Nephron progenitor cell (in vitro differentiated cells): Measurements from ENCODE around the gene NBEA.

ENCODE experiments used
- DNase-seq: peaks from one replicate; pipeline ENCODE4 v3.0.0; 2021
- H3K27ac Mint-ChIP-seq: 2 replicates; pipeline ENCODE4 v1.8.0; 2021; ENCODE audit warnings: mild to moderate bottlenecking, moderate library complexity, mixed read lengths
- H3K27me3 Mint-ChIP-seq: 2 replicates; pipeline ENCODE4 v1.8.0; 2021; ENCODE audit warnings: mild to moderate bottlenecking, low read depth, mixed read lengths; ENCODE audit not compliant: poor library complexity
- H3K36me3 Mint-ChIP-seq: 2 replicates; pipeline ENCODE4 v1.8.0; 2021; ENCODE audit warnings: low read depth, mixed read lengths
- H3K4me1 Mint-ChIP-seq: 2 replicates; pipeline ENCODE4 v1.8.0; 2021; ENCODE audit warnings: mixed read lengths
- H3K4me3 Mint-ChIP-seq: 2 replicates; pipeline ENCODE4 v1.8.0; 2021; ENCODE audit warnings: mild to moderate bottlenecking, moderate library complexity, mixed read lengths
- H3K9me3 Mint-ChIP-seq: 2 replicates; pipeline ENCODE4 v1.8.0; 2021; ENCODE audit warnings: mild to moderate bottlenecking, moderate library complexity, mixed read lengths
- CTCF ChIP-seq: fragments of 200-600 bp; sonication (generic); IDR thresholded peaks from 2 replicates; pipeline ENCODE4 v1.5.0; 2021; ENCODE audit warnings: antibody characterized with exemption

Gene NBEA

GRCh38 chr13:35548790-35549189 is 606.7 kb downstream of the NBEA start:
- Mint-ChIP-seq H3K4me3 (no peak overlapping the region), H3K27me3 (no peaks in the 10 kb centered on the region), H3K36me3 (no peaks in the 10 kb centered on the region), H3K27ac (no peak overlapping the region), H3K9me3 (no peaks in the 10 kb centered on the region), H3K4me1 (no peaks in the 10 kb centered on the region)
- TF ChIP-seq CTCF = no peak
- no peak for DNase-seq

GRCh38 chr13:35549481-35549880 is 607.4 kb downstream of the NBEA start:
- no peaks in the 10 kb centered on the region for H3K36me3 Mint-ChIP-seq
- H3K27ac Mint-ChIP-seq = no peak overlapping the region
- H3K4me1 Mint-ChIP-seq = no peaks in the 10 kb centered on the region
- H3K9me3 Mint-ChIP-seq = no peaks in the 10 kb centered on the region
- DNase-seq = no peak
- TF ChIP-seq CTCF = no peak
- no peaks in the 10 kb centered on the region for H3K27me3 Mint-ChIP-seq
- no peak overlapping the region for H3K4me3 Mint-ChIP-seq

- TF ChIP-seq CTCF = no peak
- Mint-ChIP-seq H3K9me3 (no peaks in the 10 kb centered on the region), H3K4me3 (no peak overlapping the region), H3K36me3 (no peaks in the 10 kb centered on the region), H3K27ac (no peak overlapping the region), H3K27me3 (no peaks in the 10 kb centered on the region), H3K4me1 (no peaks in the 10 kb centered on the region)
- DNase-seq = no peak
These were observed 610.2 kb downstream of the NBEA start for GRCh38 chr13:35552172-35552844.

GRCh38 chr13:35554972-35555623 is 613.0 kb downstream of the NBEA start:
- no peaks in the 10 kb centered on the region for H3K4me1 Mint-ChIP-seq
- no peak overlapping the region for H3K27ac Mint-ChIP-seq
- no peaks in the 10 kb centered on the region for H3K36me3 Mint-ChIP-seq
- H3K27me3 Mint-ChIP-seq = no peaks in the 10 kb centered on the region
- H3K9me3 Mint-ChIP-seq = no peaks in the 10 kb centered on the region
- no peak for DNase-seq
- no peak overlapping the region for H3K4me3 Mint-ChIP-seq
- TF ChIP-seq CTCF = no peak

GRCh38 chr13:35557475-35557874 is 615.4 kb downstream of the NBEA start:
- Mint-ChIP-seq H3K27me3 (no peaks in the 10 kb centered on the region), H3K36me3 (no peaks in the 10 kb centered on the region), H3K9me3 (no peaks in the 10 kb centered on the region), H3K27ac (no peak overlapping the region), H3K4me3 (no peak overlapping the region), H3K4me1 (no peaks in the 10 kb centered on the region)
- no peak for DNase-seq
- no peak for TF ChIP-seq CTCF

GRCh38 chr13:35561540-35561939 is 619.5 kb downstream of the NBEA start:
- Mint-ChIP-seq H3K4me1 (no peaks in the 10 kb centered on the region), H3K36me3 (no peaks in the 10 kb centered on the region), H3K27me3 (no peaks in the 10 kb centered on the region), H3K9me3 (no peaks in the 10 kb centered on the region), H3K27ac (no peak overlapping the region), H3K4me3 (no peak overlapping the region)
- TF ChIP-seq CTCF = no peak
- DNase-seq = no peak
